ENCODE measurements around the gene MAP2K1.

MAP2K1 gene

DNA sequence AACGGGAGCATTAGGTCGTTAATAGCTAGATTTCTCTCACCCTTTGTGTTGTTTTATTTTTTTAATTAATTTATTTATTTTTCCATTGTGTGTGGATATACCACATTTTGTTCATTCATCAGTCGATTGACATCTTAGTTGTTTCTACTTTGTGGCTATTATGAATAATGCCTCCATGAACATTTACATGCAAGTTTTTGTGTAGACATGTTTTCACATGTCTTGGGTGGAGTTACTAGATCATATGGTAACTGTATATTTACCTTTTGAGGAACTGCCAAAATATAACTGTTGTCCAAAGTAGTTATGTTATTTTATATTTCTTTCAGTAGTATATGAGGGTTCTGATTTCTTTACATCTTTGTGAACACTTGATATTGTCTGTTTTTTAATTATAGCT is 137.2 kb downstream of the MAP2K1 start:
- Histone ChIP-seq H3K4me1 (ENCODE audit: control insufficient read depth, low read length) (no peaks in the 10 kb centered on the region), H3K36me3 (ENCODE audit: control insufficient read depth, low read length) (peaks cover 77% of the 10 kb centered on the region), H3K4me2 (ENCODE audit: low read length) (no peak overlapping the region), H4K20me1 (ENCODE audit: control insufficient read depth, insufficient read depth, low read depth, low read length) (no peaks in the 10 kb centered on the region), H3K9me2 (replicated peaks; ENCODE audit: control insufficient read depth, low read length) (no peaks in the 10 kb centered on the region), H3K27ac (ENCODE audit: low read depth, low read length) (no peak overlapping the region), H3K4me3 (ENCODE audit: low read length) (no peak overlapping the region), H3K79me2 (ENCODE audit: control insufficient read depth, low read length) (no peaks in the 10 kb centered on the region), H3F3A (ENCODE audit: control insufficient read depth, insufficient read depth) (no peaks in the 10 kb centered on the region), H3K9me3 (ENCODE audit: control insufficient read depth, insufficient read depth, low read length) (no peaks in the 10 kb centered on the region), H3K27me3 (ENCODE audit: control insufficient read depth, low read length) (no peaks in the 10 kb centered on the region)
- TF ChIP-seq EZH2phosphoT487 (IDR thresholded peaks at IDR 0.05; ENCODE audit: borderline replicate concordance, low read length): no peak
- TF ChIP-seq, protein P1, sequence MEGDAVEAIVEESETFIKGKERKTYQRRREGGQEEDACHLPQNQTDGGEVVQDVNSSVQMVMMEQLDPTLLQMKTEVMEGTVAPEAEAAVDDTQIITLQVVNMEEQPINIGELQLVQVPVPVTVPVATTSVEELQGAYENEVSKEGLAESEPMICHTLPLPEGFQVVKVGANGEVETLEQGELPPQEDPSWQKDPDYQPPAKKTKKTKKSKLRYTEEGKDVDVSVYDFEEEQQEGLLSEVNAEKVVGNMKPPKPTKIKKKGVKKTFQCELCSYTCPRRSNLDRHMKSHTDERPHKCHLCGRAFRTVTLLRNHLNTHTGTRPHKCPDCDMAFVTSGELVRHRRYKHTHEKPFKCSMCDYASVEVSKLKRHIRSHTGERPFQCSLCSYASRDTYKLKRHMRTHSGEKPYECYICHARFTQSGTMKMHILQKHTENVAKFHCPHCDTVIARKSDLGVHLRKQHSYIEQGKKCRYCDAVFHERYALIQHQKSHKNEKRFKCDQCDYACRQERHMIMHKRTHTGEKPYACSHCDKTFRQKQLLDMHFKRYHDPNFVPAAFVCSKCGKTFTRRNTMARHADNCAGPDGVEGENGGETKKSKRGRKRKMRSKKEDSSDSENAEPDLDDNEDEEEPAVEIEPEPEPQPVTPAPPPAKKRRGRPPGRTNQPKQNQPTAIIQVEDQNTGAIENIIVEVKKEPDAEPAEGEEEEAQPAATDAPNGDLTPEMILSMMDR (IDR thresholded peaks at IDR 0.05; ENCODE audit: low read depth, low read length, poor library complexity, severe bottlenecking): no peak

GRCh38 chr15:66524838-66525237 is 138.1 kb downstream of the MAP2K1 start:
- no peak overlapping the region for H3K4me3 ChIP-seq (ENCODE audit: low read length)
- no peak overlapping the region for H3K27ac ChIP-seq (ENCODE audit: low read depth, low read length)
- peaks cover 82% of the 10 kb centered on the region for H3K36me3 ChIP-seq (ENCODE audit: control insufficient read depth, low read length)
- H3K4me2 ChIP-seq (ENCODE audit: low read length): no peak overlapping the region
- no peaks in the 10 kb centered on the region for H3K9me2 ChIP-seq (replicated peaks; ENCODE audit: control insufficient read depth, low read length)
- no peaks in the 10 kb centered on the region for H3K27me3 ChIP-seq (ENCODE audit: control insufficient read depth, low read length)
- no peaks in the 10 kb centered on the region for H3K4me1 ChIP-seq (ENCODE audit: control insufficient read depth, low read length)
- no peaks in the 10 kb centered on the region for H3K9me3 ChIP-seq (ENCODE audit: control insufficient read depth, insufficient read depth, low read length)
- TF ChIP-seq, protein P1 (IDR thresholded peaks at IDR 0.05; ENCODE audit: low read depth, low read length, poor library complexity, severe bottlenecking): no peak
- H4K20me1 ChIP-seq (ENCODE audit: control insufficient read depth, insufficient read depth, low read depth, low read length): no peaks in the 10 kb centered on the region
- H3F3A ChIP-seq (ENCODE audit: control insufficient read depth, insufficient read depth): no peaks in the 10 kb centered on the region
- no peaks in the 10 kb centered on the region for H3K79me2 ChIP-seq (ENCODE audit: control insufficient read depth, low read length)

- Histone ChIP-seq H3K27ac (ENCODE audit: low read depth, low read length) (no peak overlapping the region), H3K36me3 (ENCODE audit: control insufficient read depth, low read length) (peaks cover 77% of the 10 kb centered on the region), H3K4me1 (ENCODE audit: control insufficient read depth, low read length) (no peaks in the 10 kb centered on the region), H3F3A (ENCODE audit: control insufficient read depth, insufficient read depth) (no peaks in the 10 kb centered on the region), H4K20me1 (ENCODE audit: control insufficient read depth, insufficient read depth, low read depth, low read length) (no peaks in the 10 kb centered on the region), H3K4me3 (ENCODE audit: low read length) (no peak overlapping the region), H3K9me3 (ENCODE audit: control insufficient read depth, insufficient read depth, low read length) (no peaks in the 10 kb centered on the region), H3K79me2 (ENCODE audit: control insufficient read depth, low read length) (no peaks in the 10 kb centered on the region), H3K9me2 (replicated peaks; ENCODE audit: control insufficient read depth, low read length) (no peaks in the 10 kb centered on the region), H3K27me3 (ENCODE audit: control insufficient read depth, low read length) (no peaks in the 10 kb centered on the region), H3K4me2 (ENCODE audit: low read length) (no peak overlapping the region)
- no peak for TF ChIP-seq EZH2phosphoT487 (IDR thresholded peaks at IDR 0.05; ENCODE audit: borderline replicate concordance, low read length)
- TF ChIP-seq, protein P1 (IDR thresholded peaks at IDR 0.05; ENCODE audit: low read depth, low read length, poor library complexity, severe bottlenecking): no peak
Observed at GRCh38 chr15:66535056-66535455, 148.3 kb downstream of the MAP2K1 start.
